ENCODE results near the gene ATXN1. TPM values are rescaled to one million over a fixed set of nuclear protein-coding genes. Genes with fewer than 3 reads are reported as not detected.

Gene ATXN1
- total and polyA plus RNA-seq, 2 experiments from 2014 or later, result 4.8 to 9.1 TPM

DNA sequence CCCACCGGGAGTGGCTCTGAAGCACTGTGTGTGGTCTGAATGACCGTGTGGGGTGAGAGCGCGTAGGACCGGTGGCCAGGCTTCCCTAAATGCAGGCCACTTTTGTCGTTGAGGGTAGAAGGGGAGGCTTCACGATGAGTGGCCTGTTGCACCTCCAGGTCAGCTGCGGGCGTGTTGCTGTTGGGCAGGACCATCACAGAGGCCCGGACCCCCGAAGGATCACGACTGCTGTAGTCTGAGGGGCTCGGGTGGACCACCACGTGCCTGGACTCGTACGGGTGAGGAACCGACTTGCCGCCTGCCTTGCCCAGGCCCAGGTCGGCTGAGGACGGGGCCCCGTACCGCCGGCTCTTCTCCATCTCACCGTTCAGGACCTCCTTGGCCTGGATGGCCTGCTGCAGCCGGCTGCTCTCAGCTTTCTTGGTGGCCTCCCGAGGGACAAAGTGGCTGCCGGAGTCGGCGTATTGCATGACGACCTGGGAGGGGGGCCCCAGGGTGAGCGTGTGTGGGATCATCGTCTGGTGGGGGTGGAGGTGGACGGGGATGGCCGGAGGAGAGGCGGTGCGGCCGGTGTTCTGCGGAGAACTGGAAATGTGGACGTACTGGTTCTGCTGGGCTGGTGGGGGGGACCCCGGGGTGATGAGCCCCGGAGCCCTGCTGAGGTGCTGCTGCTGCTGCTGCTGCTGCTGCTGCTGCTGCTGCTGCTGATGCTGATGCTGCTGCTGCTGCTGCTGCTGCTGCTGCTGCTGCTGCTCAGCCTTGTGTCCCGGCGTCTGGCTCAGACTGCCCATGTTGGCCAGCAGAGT is 434.1 kb downstream of the ATXN1 start:
- Histone ChIP-seq H3F3A (replicated peaks; ENCODE audit: low read depth) (peaks cover 5% of the 10 kb centered on the region; the same call in 1 of the 2 replicates), H3K4me3 (no peak overlapping the region), H2AFZ (no peak overlapping the region), H3K4me1 (ENCODE audit: insufficient read depth) (peaks cover 9% of the 10 kb centered on the region), H3K27me3 (ENCODE audit: insufficient read depth) (no peaks in the 10 kb centered on the region), H4K20me1 (replicated peaks; ENCODE audit: insufficient read depth) (no peaks in the 10 kb centered on the region), H3K36me3 (ENCODE audit: insufficient read depth) (no peaks in the 10 kb centered on the region), H3K4me2 (no peak overlapping the region), H3K9me2 (ENCODE audit: insufficient read depth) (no peaks in the 10 kb centered on the region), H3K79me2 (replicated peaks; ENCODE audit: insufficient read depth) (no peaks in the 10 kb centered on the region), H3K27ac (ENCODE audit: low read depth) (no peak overlapping the region)
- Mint-ChIP-seq H3K27me3 (ENCODE audit: insufficient read depth, low read depth, poor library complexity) (peaks cover 14% of the 10 kb centered on the region), H3K9me3 (no peaks in the 10 kb centered on the region; the same call in 2 of the 3 replicates), H3K4me1 (peaks cover 28% of the 10 kb centered on the region), H3K4me3 (no peak overlapping the region), H3K36me3 (ENCODE audit: low read depth) (no peaks in the 10 kb centered on the region; the same call in 2 of the 3 replicates), H3K27ac (no peak overlapping the region)
- ATAC-seq (no peak), DNase-seq (ENCODE audit: low spot score) (no peak)
- TF ChIP-seq STAT1 (IDR thresholded peaks at IDR 0.05; ENCODE audit: unreplicated experiment) (no peak), ZNF331 (CRISPR knock-in tag; IDR thresholded peaks at IDR 0.05; ENCODE audit: low read depth) (no peak), EZH2 (IDR thresholded peaks at IDR 0.05; ENCODE audit: low read depth, unreplicated experiment) (no peak), ZNF114 (CRISPR knock-in tag; IDR thresholded peaks at IDR 0.05) (no peak), NANOG (IDR thresholded peaks at IDR 0.05; ENCODE audit: borderline replicate concordance) (no peak), EZH2phosphoT487 (IDR thresholded peaks at IDR 0.05; ENCODE audit: unreplicated experiment) (no peak), JUNB (IDR thresholded peaks at IDR 0.05; ENCODE audit: unreplicated experiment) (no peak), POLR2AphosphoS5 (IDR thresholded peaks at IDR 0.05; ENCODE audit: low read depth) (no peak), CREB1 (CRISPR knock-in tag; IDR thresholded peaks at IDR 0.05; ENCODE audit: low read depth) (no peak)
- TF ChIP-seq, protein P1, sequence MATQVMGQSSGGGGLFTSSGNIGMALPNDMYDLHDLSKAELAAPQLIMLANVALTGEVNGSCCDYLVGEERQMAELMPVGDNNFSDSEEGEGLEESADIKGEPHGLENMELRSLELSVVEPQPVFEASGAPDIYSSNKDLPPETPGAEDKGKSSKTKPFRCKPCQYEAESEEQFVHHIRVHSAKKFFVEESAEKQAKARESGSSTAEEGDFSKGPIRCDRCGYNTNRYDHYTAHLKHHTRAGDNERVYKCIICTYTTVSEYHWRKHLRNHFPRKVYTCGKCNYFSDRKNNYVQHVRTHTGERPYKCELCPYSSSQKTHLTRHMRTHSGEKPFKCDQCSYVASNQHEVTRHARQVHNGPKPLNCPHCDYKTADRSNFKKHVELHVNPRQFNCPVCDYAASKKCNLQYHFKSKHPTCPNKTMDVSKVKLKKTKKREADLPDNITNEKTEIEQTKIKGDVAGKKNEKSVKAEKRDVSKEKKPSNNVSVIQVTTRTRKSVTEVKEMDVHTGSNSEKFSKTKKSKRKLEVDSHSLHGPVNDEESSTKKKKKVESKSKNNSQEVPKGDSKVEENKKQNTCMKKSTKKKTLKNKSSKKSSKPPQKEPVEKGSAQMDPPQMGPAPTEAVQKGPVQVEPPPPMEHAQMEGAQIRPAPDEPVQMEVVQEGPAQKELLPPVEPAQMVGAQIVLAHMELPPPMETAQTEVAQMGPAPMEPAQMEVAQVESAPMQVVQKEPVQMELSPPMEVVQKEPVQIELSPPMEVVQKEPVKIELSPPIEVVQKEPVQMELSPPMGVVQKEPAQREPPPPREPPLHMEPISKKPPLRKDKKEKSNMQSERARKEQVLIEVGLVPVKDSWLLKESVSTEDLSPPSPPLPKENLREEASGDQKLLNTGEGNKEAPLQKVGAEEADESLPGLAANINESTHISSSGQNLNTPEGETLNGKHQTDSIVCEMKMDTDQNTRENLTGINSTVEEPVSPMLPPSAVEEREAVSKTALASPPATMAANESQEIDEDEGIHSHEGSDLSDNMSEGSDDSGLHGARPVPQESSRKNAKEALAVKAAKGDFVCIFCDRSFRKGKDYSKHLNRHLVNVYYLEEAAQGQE (IDR thresholded peaks at IDR 0.05; ENCODE audit: unreplicated experiment), result no peak
- TF ChIP-seq, protein P2, sequence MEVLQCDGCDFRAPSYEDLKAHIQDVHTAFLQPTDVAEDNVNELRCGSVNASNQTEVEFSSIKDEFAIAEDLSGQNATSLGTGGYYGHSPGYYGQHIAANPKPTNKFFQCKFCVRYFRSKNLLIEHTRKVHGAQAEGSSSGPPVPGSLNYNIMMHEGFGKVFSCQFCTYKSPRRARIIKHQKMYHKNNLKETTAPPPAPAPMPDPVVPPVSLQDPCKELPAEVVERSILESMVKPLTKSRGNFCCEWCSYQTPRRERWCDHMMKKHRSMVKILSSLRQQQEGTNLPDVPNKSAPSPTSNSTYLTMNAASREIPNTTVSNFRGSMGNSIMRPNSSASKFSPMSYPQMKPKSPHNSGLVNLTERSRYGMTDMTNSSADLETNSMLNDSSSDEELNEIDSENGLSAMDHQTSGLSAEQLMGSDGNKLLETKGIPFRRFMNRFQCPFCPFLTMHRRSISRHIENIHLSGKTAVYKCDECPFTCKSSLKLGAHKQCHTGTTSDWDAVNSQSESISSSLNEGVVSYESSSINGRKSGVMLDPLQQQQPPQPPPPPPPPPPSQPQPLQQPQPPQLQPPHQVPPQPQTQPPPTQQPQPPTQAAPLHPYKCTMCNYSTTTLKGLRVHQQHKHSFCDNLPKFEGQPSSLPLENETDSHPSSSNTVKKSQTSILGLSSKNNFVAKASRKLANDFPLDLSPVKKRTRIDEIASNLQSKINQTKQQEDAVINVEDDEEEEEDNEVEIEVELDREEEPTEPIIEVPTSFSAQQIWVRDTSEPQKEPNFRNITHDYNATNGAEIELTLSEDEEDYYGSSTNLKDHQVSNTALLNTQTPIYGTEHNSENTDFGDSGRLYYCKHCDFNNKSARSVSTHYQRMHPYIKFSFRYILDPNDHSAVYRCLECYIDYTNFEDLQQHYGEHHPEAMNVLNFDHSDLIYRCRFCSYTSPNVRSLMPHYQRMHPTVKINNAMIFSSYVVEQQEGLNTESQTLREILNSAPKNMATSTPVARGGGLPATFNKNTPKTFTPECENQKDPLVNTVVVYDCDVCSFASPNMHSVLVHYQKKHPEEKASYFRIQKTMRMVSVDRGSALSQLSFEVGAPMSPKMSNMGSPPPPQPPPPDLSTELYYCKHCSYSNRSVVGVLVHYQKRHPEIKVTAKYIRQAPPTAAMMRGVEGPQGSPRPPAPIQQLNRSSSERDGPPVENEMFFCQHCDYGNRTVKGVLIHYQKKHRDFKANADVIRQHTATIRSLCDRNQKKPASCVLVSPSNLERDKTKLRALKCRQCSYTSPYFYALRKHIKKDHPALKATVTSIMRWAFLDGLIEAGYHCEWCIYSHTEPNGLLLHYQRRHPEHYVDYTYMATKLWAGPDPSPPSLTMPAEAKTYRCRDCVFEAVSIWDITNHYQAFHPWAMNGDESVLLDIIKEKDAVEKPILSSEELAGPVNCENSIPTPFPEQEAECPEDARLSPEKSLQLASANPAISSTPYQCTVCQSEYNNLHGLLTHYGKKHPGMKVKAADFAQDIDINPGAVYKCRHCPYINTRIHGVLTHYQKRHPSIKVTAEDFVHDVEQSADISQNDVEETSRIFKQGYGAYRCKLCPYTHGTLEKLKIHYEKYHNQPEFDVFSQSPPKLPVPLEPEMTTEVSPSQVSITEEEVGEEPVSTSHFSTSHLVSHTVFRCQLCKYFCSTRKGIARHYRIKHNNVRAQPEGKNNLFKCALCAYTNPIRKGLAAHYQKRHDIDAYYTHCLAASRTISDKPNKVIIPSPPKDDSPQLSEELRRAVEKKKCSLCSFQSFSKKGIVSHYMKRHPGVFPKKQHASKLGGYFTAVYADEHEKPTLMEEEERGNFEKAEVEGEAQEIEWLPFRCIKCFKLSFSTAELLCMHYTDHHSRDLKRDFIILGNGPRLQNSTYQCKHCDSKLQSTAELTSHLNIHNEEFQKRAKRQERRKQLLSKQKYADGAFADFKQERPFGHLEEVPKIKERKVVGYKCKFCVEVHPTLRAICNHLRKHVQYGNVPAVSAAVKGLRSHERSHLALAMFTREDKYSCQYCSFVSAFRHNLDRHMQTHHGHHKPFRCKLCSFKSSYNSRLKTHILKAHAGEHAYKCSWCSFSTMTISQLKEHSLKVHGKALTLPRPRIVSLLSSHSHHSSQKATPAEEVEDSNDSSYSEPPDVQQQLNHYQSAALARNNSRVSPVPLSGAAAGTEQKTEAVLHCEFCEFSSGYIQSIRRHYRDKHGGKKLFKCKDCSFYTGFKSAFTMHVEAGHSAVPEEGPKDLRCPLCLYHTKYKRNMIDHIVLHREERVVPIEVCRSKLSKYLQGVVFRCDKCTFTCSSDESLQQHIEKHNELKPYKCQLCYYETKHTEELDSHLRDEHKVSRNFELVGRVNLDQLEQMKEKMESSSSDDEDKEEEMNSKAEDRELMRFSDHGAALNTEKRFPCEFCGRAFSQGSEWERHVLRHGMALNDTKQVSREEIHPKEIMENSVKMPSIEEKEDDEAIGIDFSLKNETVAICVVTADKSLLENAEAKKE (CRISPR knock-in tag; IDR thresholded peaks at IDR 0.05), result no peak
- TF ChIP-seq, protein P3, sequence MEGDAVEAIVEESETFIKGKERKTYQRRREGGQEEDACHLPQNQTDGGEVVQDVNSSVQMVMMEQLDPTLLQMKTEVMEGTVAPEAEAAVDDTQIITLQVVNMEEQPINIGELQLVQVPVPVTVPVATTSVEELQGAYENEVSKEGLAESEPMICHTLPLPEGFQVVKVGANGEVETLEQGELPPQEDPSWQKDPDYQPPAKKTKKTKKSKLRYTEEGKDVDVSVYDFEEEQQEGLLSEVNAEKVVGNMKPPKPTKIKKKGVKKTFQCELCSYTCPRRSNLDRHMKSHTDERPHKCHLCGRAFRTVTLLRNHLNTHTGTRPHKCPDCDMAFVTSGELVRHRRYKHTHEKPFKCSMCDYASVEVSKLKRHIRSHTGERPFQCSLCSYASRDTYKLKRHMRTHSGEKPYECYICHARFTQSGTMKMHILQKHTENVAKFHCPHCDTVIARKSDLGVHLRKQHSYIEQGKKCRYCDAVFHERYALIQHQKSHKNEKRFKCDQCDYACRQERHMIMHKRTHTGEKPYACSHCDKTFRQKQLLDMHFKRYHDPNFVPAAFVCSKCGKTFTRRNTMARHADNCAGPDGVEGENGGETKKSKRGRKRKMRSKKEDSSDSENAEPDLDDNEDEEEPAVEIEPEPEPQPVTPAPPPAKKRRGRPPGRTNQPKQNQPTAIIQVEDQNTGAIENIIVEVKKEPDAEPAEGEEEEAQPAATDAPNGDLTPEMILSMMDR (conservative IDR thresholded peaks at IDR 0.05; ENCODE audit: low read depth in 2 of 2), result no peak
- TF ChIP-seq, protein P4, sequence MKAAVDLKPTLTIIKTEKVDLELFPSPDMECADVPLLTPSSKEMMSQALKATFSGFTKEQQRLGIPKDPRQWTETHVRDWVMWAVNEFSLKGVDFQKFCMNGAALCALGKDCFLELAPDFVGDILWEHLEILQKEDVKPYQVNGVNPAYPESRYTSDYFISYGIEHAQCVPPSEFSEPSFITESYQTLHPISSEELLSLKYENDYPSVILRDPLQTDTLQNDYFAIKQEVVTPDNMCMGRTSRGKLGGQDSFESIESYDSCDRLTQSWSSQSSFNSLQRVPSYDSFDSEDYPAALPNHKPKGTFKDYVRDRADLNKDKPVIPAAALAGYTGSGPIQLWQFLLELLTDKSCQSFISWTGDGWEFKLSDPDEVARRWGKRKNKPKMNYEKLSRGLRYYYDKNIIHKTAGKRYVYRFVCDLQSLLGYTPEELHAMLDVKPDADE (IDR thresholded peaks at IDR 0.05), result no peak

All from GM23338 (cell line).